HL-60/S4 treated with retinoic acid at 250 ng/mL for 4 days and 3 days (cell line): ENCODE measurements around the gene RLN3.

Experiments
- in situ Hi-C: fragments of 300-500 bp; cut with MboI; formaldehyde crosslinking; loops from 2 replicates; pipeline ENCODE4 v1.7.0; 2022; ENCODE audit warnings: low sequenced_read_pairs

Gene RLN3

DNA sequence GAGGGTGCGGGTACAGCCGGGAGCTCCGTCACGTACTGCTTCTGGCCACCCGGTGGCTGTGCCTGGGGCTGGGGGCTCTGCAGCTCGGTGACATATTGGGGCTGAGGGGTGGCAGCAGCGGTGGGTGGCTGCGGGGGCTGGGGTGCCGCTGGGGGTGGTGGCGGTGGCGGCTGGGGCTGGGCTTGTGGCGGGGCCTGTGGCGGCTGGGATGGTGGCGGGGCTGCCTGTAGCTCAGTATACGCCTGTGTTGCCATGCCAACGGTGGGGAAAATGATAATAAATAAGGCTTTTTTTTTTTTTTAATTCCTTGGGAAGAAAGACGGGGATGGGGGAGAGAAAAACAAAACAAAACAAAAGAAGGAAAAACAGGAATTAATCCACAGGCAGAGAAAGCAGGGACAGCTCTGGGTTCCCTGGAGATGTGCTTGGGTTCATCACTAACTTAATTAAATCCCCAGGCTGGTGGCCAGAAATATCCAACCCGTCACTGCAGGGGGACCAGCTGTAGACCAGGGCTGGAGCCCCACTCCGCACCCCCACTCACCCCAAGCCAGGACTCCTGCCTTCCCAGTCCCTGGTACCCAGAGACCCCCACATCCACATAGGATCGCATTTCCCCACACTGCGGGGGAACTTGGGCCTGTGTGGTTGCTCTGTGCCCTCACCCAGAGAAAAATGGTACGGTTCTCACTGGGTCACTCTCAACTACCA, 34.2 kb upstream of the RLN3 start:
- in situ Hi-C loops = no loop called here

DNA sequence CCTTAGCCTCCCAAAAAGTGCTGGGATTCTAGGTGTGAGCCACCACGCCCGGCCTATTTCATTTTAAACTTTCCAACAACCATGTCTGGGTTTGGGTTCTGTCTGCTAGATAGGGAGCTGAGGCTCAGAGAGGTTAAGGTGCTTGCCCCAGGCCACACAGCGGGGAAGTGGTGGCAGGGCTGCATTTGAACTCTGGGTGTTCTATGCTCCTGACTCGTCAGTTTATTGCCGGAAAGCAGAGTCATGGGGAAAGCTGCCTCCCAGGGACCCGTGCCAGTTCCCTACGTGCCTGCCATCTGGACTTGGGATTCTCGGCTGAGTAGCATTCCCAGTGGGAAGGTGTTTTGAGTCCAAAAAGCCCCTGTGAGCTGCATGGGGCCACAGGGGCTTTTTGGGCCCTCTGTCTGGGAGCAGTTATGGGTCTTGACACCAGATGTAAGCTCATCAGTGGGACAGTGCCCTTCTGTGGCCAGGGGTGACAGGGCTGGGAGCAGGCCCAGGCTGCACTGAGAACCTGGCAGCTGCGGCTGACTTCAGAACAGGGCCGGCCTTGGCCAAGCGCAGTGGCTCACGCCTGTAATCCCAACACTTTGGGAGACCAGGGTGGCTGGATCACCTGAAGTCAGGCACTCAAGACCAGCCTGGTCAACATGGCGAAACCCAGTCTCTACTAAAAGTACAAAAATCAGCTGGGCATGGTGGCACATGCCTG, 32.8 kb upstream of the RLN3 start:
- in situ Hi-C loops = no loop called here

DNA sequence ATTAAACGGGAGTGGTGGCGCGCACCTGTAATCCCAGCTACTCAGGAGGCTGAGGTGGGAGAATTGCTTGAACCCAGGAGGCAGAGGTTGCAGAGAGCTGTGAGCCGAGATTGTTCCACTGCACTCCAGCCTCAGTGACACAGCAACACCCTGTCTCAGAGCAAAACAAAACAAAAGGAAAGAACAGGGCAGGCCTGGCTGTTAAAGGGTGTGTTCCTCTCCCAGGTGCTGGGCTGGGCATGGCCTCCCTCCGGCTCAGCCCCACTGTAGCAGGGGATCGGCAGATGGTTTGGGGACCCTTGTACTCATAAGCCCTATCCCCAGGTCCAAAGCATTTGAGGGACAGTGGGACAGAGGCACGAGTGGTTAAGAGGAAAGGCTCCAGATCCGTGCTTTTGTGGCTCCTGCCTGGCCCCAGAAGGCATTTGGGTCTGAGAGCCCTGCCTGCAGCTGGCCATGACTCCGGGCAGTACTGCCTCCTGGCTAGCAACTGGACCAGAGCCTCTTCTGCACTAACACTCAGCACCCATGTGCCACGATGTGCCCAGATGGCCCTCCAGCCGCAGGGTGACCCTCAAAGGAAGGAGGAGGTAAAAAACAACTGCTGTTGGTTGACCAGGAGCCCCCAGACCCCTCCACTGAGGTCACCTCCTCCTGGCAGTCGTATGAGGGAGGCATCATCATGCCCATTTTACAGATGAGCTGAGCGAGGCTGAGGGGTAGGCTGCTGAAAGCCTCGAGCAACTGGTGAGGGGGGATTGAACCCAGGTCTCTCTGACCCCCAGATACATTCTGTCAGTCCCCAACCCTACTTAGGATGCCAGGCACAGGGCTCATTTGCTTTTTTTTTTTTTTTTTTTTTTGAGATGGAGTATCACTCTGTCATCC, 31.8 kb upstream of the RLN3 start:
- in situ Hi-C loops = no loop called here

DNA sequence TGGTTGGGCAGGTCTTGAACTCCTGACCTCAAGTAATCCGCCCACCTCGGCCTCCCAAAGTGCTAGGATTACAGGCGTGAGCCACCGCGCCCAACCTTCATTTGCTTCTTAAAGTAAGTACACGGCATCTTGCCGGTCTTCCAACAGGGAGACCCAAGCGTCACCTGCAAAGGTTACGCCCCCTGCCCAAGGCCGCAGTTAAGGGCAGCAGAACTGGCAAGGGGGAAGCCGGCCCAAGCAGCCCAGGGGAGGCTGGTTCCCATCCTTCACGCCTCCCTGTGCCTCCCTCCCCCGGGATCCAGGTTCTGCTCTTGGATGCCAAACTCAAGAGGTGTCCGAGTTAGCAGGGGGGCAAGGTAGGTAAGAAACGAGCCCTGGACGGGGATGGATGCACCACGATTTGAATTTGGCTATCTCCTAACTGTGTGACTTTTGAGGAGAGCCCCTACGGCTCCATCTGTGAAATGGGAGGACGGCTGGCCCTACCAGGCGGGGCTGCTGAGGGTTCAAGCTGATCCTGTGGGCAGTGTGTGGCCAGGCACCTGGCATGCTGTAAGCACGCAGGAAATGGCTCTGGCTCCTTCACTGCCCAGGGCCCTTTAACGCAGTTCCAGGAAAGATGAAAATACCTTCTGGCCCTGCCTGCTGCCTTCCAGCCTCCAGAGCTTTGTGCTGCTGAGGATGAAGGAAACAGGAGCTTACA, 30.9 kb upstream of the RLN3 start:
- in situ Hi-C loops = no loop called here

- in situ Hi-C loops = no loop called here
Measured at GRCh38 chr19:13997631-13997962, 30.4 kb upstream of the RLN3 start.

DNA sequence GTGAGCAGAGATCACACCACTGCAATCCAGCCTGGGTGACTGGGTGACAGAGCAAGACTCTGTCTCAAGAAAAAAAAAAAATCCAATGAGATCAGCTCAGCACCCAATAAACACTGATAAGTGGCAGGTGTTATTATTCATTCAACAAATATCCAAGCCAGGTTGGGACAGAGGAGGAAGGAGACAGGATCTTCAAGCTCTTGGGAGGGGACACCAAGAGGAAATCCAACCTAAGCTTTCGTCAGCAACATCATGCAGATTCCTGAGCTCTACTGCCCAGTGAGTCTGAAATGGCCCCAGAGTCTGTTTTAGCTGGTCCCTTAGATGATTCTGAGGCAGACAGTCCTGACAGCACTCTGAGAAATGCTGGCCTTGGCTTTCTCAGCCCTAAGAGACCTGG, 29.5 kb upstream of the RLN3 start:
- in situ Hi-C loops = no loop called here

DNA sequence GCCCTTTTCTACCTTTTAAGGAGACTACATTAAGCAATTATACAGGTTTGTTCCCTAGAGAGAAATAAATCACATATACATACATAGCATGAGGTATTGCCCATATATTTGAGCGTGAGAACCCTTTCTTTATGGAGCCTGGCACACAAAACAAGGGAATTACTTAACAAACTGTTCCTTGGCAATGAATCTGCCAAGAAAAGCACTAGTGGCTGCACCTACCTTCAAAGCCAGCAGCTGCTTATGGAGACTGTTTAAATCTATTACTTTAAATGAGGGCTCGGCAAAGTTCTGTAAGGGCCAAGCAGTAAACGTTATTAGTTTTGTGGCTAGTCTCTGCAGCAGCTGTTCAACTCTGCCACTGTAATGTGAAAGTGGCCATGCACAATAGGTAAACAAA, 28.9 kb upstream of the RLN3 start:
- in situ Hi-C loops = no loop called here

GRCh38 chr19:14000691-14001375, 27.1 kb upstream of the RLN3 start:
- in situ Hi-C loops = no loop called here

- in situ Hi-C loops = no loop called here
Measured at GRCh38 chr19:14002571-14003250, 25.2 kb upstream of the RLN3 start.

- in situ Hi-C loops = no loop called here
Measured at GRCh38 chr19:14003251-14004055, 24.5 kb upstream of the RLN3 start.

DNA sequence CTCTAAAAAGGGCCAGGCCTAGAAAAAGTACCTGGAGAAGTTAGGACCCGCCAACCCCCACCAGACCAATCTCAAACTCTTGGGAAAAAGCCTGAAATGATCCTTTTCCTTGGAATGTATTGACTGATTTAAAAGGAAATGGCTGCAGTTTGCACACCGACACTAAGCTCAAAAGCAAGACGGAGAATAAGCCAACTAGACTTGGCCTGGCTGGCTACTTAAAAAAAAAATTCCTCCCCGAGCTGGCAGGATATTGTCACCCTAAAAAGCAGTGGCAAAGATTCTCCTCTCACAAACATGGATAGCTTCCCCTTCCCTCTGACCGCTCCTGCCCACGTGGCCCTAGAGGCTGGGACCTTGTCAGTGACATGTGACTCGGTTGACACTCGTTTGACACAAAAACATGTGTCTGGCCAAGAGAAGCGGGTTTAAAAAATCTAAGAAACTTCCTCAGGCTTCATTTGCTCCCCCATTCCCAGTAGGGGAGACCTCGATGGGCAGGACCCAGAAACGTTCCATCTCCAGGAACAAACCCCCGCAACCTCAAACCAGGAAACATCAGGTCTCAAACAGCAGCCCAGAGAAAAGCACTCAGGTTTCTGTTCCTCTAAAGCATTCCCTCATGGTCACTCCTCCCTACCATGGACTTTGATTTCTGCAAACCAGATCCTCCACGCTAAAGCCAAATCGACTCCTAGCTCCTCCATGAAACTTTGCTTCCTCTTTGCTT, 23.2 kb upstream of the RLN3 start:
- in situ Hi-C loops = no loop called here

- in situ Hi-C loops = no loop called here
Measured at GRCh38 chr19:14005349-14006084, 22.4 kb upstream of the RLN3 start.

DNA sequence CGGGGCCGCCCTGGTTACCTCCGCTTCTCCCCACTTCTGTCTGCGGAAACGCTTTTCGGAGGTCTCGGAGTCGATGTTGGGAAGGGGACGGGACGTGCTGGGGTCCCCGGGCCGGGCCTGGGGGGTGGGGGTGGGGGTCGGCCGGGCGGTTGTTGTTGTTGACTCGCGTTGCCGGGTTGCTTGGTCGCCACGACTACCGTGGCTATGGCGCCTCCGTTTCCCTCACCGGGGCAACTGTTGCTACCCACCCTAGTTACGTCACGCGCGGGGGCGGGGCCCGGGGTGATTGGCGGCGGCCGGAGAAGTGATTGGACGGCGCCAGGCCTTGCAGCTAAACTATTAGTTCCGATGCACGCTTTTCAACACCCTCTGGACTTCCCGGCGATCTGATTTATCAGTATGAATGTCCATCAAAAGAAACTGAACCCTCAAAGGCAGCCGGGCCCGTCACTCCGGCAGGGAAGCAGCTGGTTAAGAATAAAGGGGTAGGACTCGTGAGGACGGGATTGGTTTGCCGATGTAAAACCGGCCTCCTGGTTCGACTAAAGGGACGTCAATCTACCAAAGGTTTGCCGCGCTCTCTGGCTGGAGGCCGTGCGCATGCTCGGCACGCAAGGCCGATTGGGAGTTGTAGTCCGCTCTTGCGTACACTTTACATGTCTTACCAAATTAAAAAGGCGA, 21.7 kb upstream of the RLN3 start, which contains the start of gene RFX1:
RFX1 (minus strand) TSS at position 236 of the 681 bp plus-strand sequence. CDS start 12,477 bp downstream, outside the sequence.
- in situ Hi-C loops = no loop called here

- in situ Hi-C loops = no loop called here
Measured at GRCh38 chr19:14006766-14007562, 21.0 kb upstream of the RLN3 start.

DNA sequence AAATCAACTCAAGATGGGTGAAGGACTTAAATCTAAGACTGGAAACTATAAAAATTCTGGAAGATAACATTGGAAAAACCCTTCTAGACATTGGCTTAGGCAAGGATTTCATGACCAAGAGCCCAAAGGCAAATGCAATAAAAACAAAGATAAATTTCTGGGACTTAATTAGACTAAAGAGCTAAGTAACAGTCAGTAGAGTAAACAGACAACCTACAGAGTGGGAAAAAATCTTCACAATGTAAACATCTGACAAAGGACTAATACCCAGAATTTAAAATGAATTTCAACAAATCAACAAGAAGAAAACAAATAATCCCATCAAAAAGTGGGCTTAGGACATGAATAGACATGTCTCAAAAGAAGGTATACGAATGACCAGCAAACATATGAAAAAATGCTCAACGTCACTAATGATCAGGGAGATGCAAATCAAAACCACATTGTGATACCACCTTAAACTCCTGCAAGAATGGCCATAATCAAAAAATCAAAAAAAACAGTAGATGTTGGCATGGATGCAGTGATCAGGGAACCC, 15.5 kb upstream of the RLN3 start:
- in situ Hi-C loops = no loop called here

DNA sequence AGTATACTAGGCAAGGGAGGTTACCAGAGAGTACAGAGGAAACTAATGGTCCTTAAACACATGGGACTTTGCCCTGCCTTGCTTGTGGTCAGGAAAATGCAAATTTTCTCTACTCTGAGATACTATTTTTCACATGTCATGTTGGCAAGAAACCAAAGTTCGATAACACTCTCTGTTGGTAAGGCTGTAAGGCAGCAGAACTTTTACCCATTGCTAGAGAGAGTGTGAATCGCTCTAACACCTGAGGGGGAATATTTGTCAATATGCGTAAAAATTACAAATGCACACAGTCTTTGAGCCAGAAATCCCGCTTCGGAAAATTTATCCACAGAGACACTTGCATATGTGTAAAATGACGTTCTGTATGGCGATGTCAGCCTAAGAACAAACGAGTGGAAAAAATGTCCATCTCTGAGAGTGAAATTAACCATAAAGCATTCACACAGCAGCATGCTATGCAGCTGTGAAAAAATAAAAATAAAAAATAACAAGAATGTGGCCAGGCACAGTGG, 12.4 kb upstream of the RLN3 start:
- in situ Hi-C loops = no loop called here
